BLaER1 (cell line): Measurements from ENCODE around the gene LITAF.
"Not testable (repeated sequence)": the region's sequence is repeated elsewhere in the genome, so short reads cannot be mapped to it uniquely, and the experiment has no call there.

Experiments used
- H3K27ac ChIP-seq: shearing (Covaris generic); formaldehyde crosslinking; 2 replicates; pipeline ENCODE4 v1.8.1; 2022
- H3K27me3 ChIP-seq: shearing (Covaris generic); formaldehyde crosslinking; 2 replicates; pipeline ENCODE4 v1.8.1; 2022
- H3K36me3 ChIP-seq: shearing (Covaris generic); formaldehyde crosslinking; 2 replicates; pipeline ENCODE4 v1.8.1; 2022
- H3K4me1 ChIP-seq: shearing (Covaris generic); formaldehyde crosslinking; 2 replicates; pipeline ENCODE4 v1.8.1; 2022
- H3K4me2 ChIP-seq: shearing (Covaris generic); formaldehyde crosslinking; 2 replicates; pipeline ENCODE4 v1.8.1; 2022
- H3K4me3 ChIP-seq: shearing (Covaris generic); formaldehyde crosslinking; 2 replicates; pipeline ENCODE4 v1.8.1; 2022
- H3K9ac ChIP-seq: shearing (Covaris generic); formaldehyde crosslinking; 2 replicates; pipeline ENCODE4 v1.8.1; 2022
- H3K9me3 ChIP-seq: shearing (Covaris generic); formaldehyde crosslinking; 2 replicates; pipeline ENCODE4 v1.8.1; 2022
- H4K20me1 ChIP-seq: shearing (Covaris generic); formaldehyde crosslinking; 2 replicates; pipeline ENCODE4 v1.8.1; 2022
- Cebpa-rat ChIP-seq: shearing (Covaris generic); IDR thresholded peaks from 2 replicates; pipeline ENCODE4 v1.8.1; 2022

The LITAF gene

GRCh38 chr16:11602321-11602720 lies 15.6 kb upstream of the LITAF start:
- Histone ChIP-seq H3K27me3 (no peaks in the 10 kb centered on the region), H3K27ac (no peak overlapping the region), H3K9ac (no peak overlapping the region), H3K4me3 (no peak overlapping the region), H3K4me1 (peaks cover 56% of the 10 kb centered on the region), H4K20me1 (no peaks in the 10 kb centered on the region), H3K4me2 (peak overlapping the region; percentile 60), H3K9me3 (no peaks in the 10 kb centered on the region), H3K36me3 (no peaks in the 10 kb centered on the region)
- no peak for TF ChIP-seq Cebpa-rat

- Histone ChIP-seq H3K36me3 (no peaks in the 10 kb centered on the region), H3K4me1 (peaks cover 60% of the 10 kb centered on the region), H3K4me3 (no peak overlapping the region), H3K4me2 (peak overlapping the region; percentile 60), H3K9ac (no peak overlapping the region), H4K20me1 (no peaks in the 10 kb centered on the region), H3K27me3 (no peaks in the 10 kb centered on the region), H3K27ac (no peak overlapping the region), H3K9me3 (no peaks in the 10 kb centered on the region)
- no peak for TF ChIP-seq Cebpa-rat
Observed at GRCh38 chr16:11601911-11602310, 15.2 kb upstream of the LITAF start.

DNA sequence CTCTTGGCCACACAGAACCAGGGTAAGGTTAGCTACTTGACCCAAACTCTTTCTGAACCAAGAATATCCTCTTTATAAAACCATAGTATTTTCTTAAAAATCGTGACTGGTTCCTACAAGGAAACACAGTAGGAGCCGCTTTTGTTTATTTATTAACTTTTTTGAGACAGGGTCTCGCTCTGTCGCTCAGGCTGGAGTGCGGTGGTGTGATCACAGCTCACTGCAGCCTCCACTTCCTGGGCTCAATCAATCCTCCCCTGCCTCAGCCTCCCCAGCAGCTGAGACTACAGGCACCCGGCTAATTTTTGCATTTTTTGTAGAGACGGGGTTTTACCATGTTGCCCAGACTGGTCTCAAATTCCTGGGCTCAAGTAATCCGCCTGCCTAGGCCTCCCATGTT lies 14.7 kb upstream of the LITAF start:
- Histone ChIP-seq H4K20me1 (no peaks in the 10 kb centered on the region), H3K36me3 (no peaks in the 10 kb centered on the region), H3K27me3 (no peaks in the 10 kb centered on the region), H3K9me3 (no peaks in the 10 kb centered on the region), H3K9ac (no peak overlapping the region), H3K4me3 (no peak overlapping the region), H3K4me2 (peak overlapping the region; percentile 60; the same call in 1 of the 2 replicates), H3K27ac (no peak overlapping the region), H3K4me1 (peaks cover 63% of the 10 kb centered on the region)
- no peak for TF ChIP-seq Cebpa-rat

- H3K27me3 ChIP-seq = no peaks in the 10 kb centered on the region
- no peak for TF ChIP-seq Cebpa-rat
- no peak overlapping the region for H3K27ac ChIP-seq
- no peaks in the 10 kb centered on the region for H4K20me1 ChIP-seq
- no peaks in the 10 kb centered on the region for H3K9me3 ChIP-seq
- H3K36me3 ChIP-seq = no peaks in the 10 kb centered on the region
- H3K4me3 ChIP-seq = no peak overlapping the region
- H3K9ac ChIP-seq = no peak overlapping the region
- H3K4me1 ChIP-seq = peaks cover 62% of the 10 kb centered on the region
- H3K4me2 ChIP-seq = no peak overlapping the region
Observed at GRCh38 chr16:11599579-11599978, 12.9 kb upstream of the LITAF start.

GRCh38 chr16:11597235-11598095 lies 10.7 kb upstream of the LITAF start:
- peaks cover 45% of the 10 kb centered on the region for H3K4me1 ChIP-seq
- H3K9ac ChIP-seq = no peak overlapping the region
- H3K27me3 ChIP-seq = no peaks in the 10 kb centered on the region
- H3K4me3 ChIP-seq = no peak overlapping the region
- no peaks in the 10 kb centered on the region for H3K9me3 ChIP-seq
- TF ChIP-seq Cebpa-rat = no peak
- H4K20me1 ChIP-seq = no peaks in the 10 kb centered on the region
- 0 out of 2 replicates have a peak overlapping the region, but pooled peaks have one; percentile 12 for H3K27ac ChIP-seq
- H3K36me3 ChIP-seq = no peaks in the 10 kb centered on the region
- peak overlapping the region; percentile 66 for H3K4me2 ChIP-seq

DNA sequence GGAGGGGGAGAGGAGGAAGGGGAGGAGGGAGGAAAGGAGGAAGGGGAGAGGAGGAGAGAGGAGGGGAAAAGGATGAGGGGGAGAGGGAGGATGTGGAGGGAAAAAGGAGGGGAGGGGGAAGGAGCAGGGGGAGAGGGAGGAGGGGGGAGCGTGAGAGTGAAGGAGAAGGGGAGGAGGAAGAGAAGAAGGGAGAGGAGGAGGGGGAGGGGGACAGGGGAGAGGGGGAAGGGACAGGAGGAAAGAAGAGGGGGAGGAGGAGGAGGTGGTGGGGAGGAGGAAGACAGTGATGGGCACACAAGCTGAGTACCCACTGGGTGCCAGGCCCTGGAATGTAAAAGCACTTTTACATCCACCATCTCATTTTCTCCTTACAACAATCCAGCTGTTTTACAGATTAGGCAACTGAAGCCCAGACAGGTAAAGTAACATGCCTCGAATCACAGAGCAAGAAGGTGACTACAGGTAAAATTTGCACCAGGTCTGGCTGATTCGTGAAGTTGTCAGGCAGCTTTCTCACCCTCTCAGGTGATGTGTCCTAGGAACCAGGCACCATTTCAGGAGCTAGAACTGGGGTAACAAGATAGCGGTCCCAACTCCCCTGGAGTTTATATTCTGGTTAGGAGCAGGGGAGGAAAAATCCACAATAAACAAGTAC lies 10.0 kb upstream of the LITAF start:
- Histone ChIP-seq H3K27ac (0 out of 2 replicates have a peak overlapping the region, but pooled peaks have one; percentile 2), H3K4me2 (peak overlapping the region; percentile 66), H3K4me3 (no peak overlapping the region), H3K9me3 (no peaks in the 10 kb centered on the region), H3K4me1 (peaks cover 37% of the 10 kb centered on the region), H4K20me1 (no peaks in the 10 kb centered on the region), H3K36me3 (no peaks in the 10 kb centered on the region), H3K27me3 (no peaks in the 10 kb centered on the region), H3K9ac (no peak overlapping the region)
- TF ChIP-seq Cebpa-rat = no peak

DNA sequence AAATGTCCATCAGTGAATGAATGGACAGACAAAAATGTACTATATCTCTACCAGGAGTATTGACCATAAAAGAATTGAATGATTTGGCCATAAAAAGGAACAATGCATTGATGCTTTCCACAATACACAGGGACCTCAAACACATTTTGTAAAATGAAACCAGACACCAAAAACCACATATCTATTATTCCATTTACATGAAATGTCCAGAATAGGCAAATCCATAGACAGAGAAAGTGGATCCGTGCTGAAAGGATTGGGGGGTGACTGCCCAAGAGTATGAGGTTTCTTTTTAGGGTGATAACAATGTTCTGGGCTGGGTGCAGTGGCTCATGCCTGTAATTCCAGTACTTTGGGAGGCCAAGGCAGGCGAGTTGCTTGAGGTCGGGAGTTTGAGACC lies 6.9 kb upstream of the LITAF start:
- H4K20me1 ChIP-seq = no peaks in the 10 kb centered on the region

GRCh38 chr16:11593076-11593475 lies 6.4 kb upstream of the LITAF start:
- H3K4me2 ChIP-seq, H3K4me3 ChIP-seq, H4K20me1 ChIP-seq: not testable (repeated sequence)

More for the DNA sequence above, 6.9 kb upstream of the LITAF start:
- Histone ChIP-seq H3K4me1 (peaks cover 31% of the 10 kb centered on the region), H3K36me3 (no peaks in the 10 kb centered on the region), H3K9ac (no peak overlapping the region), H3K4me2 (no peak overlapping the region), H3K27ac (no peak overlapping the region), H3K9me3 (no peaks in the 10 kb centered on the region), H3K4me3 (no peak overlapping the region), H3K27me3 (no peaks in the 10 kb centered on the region)
- no peak for TF ChIP-seq Cebpa-rat

DNA sequence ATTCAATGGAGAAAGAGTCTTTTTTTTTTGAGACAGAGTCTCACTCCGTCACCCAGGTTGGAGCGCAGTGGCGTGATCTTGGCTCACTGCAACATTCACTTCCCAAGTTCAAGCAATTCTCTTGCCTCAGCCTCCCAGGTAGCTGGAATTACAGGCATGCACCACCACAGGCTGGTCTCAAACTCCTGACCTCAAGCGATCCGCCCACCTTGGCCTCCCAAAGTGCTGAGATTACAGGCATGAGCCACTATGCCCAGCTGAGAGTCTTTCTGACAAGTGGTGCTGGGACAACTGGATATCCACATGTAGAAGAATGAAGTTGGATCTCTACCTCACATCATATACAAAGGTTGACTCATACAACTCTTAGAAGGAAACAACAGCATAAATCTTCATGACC lies 4.9 kb upstream of the LITAF start:
- not testable (repeated sequence) for H3K36me3 ChIP-seq, H3K4me3 ChIP-seq, H4K20me1 ChIP-seq, H3K4me2 ChIP-seq, H3K9ac ChIP-seq, H3K27ac ChIP-seq, H3K9me3 ChIP-seq
- H3K27me3 ChIP-seq = peaks cover 16% of the 10 kb centered on the region
- peaks cover 26% of the 10 kb centered on the region for H3K4me1 ChIP-seq

More at GRCh38 chr16:11593076-11593475, 6.4 kb upstream of the LITAF start:
- not testable (repeated sequence) for H3K9ac ChIP-seq, H3K9me3 ChIP-seq, H3K27ac ChIP-seq, H3K27me3 ChIP-seq, H3K36me3 ChIP-seq
- peaks cover 29% of the 10 kb centered on the region for H3K4me1 ChIP-seq

GRCh38 chr16:11589198-11589550 lies 2.5 kb upstream of the LITAF start:
- no peaks in the 10 kb centered on the region for H3K36me3 ChIP-seq
- peaks cover 31% of the 10 kb centered on the region for H3K27me3 ChIP-seq
- H4K20me1 ChIP-seq = peaks cover 18% of the 10 kb centered on the region
- H3K9ac ChIP-seq = no peak overlapping the region
- peaks cover 44% of the 10 kb centered on the region for H3K4me1 ChIP-seq
- no peaks in the 10 kb centered on the region for H3K9me3 ChIP-seq
- no peak for TF ChIP-seq Cebpa-rat
- H3K4me3 ChIP-seq = no peak overlapping the region
- H3K27ac ChIP-seq = no peak overlapping the region
- H3K4me2 ChIP-seq = peak overlapping the region; percentile 40
